Gastroesophageal sphincter (tissue), 3 donors: ENCODE data around the gene TBCD.
A peak's percentile ranks its signal among the peaks of the same experiment; 100 is the strongest.

Experiments
- POLR2A ChIP-seq, 2 donors: fragments of 450-650 bp; IDR thresholded peaks; one replicate each; pipeline ENCODE4 v1.6.1; 2017; ENCODE audit warnings: antibody characterized with exemption in 2 of 2, mild to moderate bottlenecking in 2 of 2, moderate library complexity in 1 of 2
- TF ChIP-seq, protein P1 (sequence below), 4 experiments: fragments of 200-600 bp in 2 of 4; fragments of 450-650 bp in 2 of 4; sonication (generic) in 1 of 4; IDR thresholded peaks; one replicate each; pipeline ENCODE4 v1.5.1; 2017 to 2019; ENCODE audit warnings: antibody characterized with exemption in 4 of 4, mild to moderate bottlenecking in 2 of 4, moderate library complexity in 2 of 4

GRCh38 chr17:82751571-82752370, at the start of gene TBCD:
- TF ChIP-seq POLR2A (IDR thresholded peaks at IDR 0.05) = peak in 1 of 2 donors; percentile 26
- TF ChIP-seq, protein P1, sequence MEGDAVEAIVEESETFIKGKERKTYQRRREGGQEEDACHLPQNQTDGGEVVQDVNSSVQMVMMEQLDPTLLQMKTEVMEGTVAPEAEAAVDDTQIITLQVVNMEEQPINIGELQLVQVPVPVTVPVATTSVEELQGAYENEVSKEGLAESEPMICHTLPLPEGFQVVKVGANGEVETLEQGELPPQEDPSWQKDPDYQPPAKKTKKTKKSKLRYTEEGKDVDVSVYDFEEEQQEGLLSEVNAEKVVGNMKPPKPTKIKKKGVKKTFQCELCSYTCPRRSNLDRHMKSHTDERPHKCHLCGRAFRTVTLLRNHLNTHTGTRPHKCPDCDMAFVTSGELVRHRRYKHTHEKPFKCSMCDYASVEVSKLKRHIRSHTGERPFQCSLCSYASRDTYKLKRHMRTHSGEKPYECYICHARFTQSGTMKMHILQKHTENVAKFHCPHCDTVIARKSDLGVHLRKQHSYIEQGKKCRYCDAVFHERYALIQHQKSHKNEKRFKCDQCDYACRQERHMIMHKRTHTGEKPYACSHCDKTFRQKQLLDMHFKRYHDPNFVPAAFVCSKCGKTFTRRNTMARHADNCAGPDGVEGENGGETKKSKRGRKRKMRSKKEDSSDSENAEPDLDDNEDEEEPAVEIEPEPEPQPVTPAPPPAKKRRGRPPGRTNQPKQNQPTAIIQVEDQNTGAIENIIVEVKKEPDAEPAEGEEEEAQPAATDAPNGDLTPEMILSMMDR (IDR thresholded peaks at IDR 0.05) = no peak
